ENCODE results near the gene DOCK4. TPM values are rescaled to one million over a fixed set of nuclear protein-coding genes. Genes with fewer than 3 reads are reported as not detected.

Gene DOCK4
- total and polyA plus RNA-seq, 2 of the 8 experiments (the other 6 are each of a cell fraction or from before 2014, with no cell fraction given): 5.1 to 23.6 TPM

DNA sequence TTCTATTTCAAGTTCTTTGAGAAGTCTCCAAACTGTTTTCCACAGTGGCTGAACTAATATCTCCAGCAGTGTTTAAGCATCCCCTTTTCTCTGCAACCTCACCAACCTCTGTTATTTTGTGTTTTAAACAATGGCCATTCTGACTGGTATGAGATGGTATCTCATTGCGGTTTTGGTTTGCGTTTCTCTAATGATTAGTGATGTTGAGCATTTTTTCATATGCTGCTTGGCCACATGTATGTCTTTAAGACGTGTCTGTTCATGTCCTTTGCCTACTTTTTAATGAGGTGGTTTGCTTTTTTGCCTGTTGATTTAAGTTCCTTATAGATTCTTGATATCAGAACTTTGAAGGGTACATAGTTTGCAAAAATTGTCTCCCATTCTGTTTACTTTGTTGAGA lies 487.3 kb downstream of the DOCK4 start:
- no peak overlapping the region for H2AK5ac ChIP-seq (ENCODE audit: low read depth, low read length)
- no peaks in the 10 kb centered on the region for H3K79me1 ChIP-seq (ENCODE audit: low read depth, low read length)
- H2BK20ac ChIP-seq (ENCODE audit: low read length): no peak overlapping the region
- H2AFZ ChIP-seq (ENCODE audit: low read length): no peak overlapping the region
- no peaks in the 10 kb centered on the region for H3K36me3 ChIP-seq (ENCODE audit: control insufficient read depth in 2 of 4, insufficient read depth in 4 of 4, low read length in 3 of 4)
- H3K23me2 ChIP-seq (ENCODE audit: low read depth, low read length): no peaks in the 10 kb centered on the region
- CTCF ChIA-PET (ENCODE audit: partially characterized antibody): interaction anchor here (0.6 to 1.1 kb wide), 2 partner anchors 17 to 20 kb away, joined by 3 read pairs; no protein-coding TSS in a partner anchor
- no peak overlapping the region for H3K27ac ChIP-seq (ENCODE audit: low read depth, low read length)
- H3K4me1 ChIP-seq (replicated peaks in 1 of 4; ENCODE audit: control insufficient read depth in 3 of 4, insufficient read depth in 4 of 4, low read length in 3 of 4): no peaks in the 10 kb centered on the region
- no peak overlapping the region for H4K8ac ChIP-seq (ENCODE audit: extremely low read depth, insufficient read depth, low read length)
- H4K20me1 ChIP-seq (replicated peaks in 1 of 2; ENCODE audit: control insufficient read depth in 1 of 2, insufficient read depth in 2 of 2, low read length in 2 of 2): no peaks in the 10 kb centered on the region
- H2BK12ac ChIP-seq (ENCODE audit: low read depth, low read length): no peak overlapping the region
- POLR2A ChIA-PET (ENCODE audit: partially characterized antibody): no interaction called here
- H2BK5ac ChIP-seq (ENCODE audit: low read depth, low read length): no peak overlapping the region
- H3K14ac ChIP-seq (ENCODE audit: insufficient read length): no peak overlapping the region
- no peak overlapping the region for H3K4me3 ChIP-seq (ENCODE audit: extremely low read depth in 1 of 4, insufficient read depth in 2 of 4, low read depth in 3 of 4, low read length in 4 of 4)
- peaks cover 11% of the 10 kb centered on the region in 2 experiments for H3K9me3 ChIP-seq (ENCODE audit: insufficient read depth in 2 of 2, low read depth in 1 of 2, low read length in 1 of 2)
- no peak overlapping the region for H3K4me2 ChIP-seq (ENCODE audit: insufficient read depth in 1 of 2, low read depth in 2 of 2, low read length in 2 of 2)
- H3K18ac ChIP-seq (ENCODE audit: extremely low read depth, low read length): no peak overlapping the region
- H2BK15ac ChIP-seq (ENCODE audit: low read length): no peak overlapping the region
- no peak for DNase-seq (ENCODE audit: low read depth in 1 of 2, low spot score in 2 of 2)
- 92% methylated on average over 3 of the region's 3 CpGs; no CpG with 5 or more reads in 1 of the 2 experiments for WGBS, 2 experiments (ENCODE audit: extremely low coverage in 1 of 2, insufficient coverage in 1 of 2, insufficient read length in 1 of 2, insufficient replicate concordance in 2 of 2, low coverage in 1 of 2, low lambda C conversion rate in 2 of 2, missing lambda C conversion rate in 1 of 2)
- no peak overlapping the region for H3K23ac ChIP-seq (ENCODE audit: insufficient read length)
- no peak overlapping the region for H3K9ac ChIP-seq (replicated peaks in 1 of 4; ENCODE audit: extremely low read depth in 1 of 4, low read depth in 3 of 4, low read length in 3 of 4)
- no peak for TF ChIP-seq CBX5 (IDR thresholded peaks at IDR 0.05; ENCODE audit: low read depth, low read length)
- no peak for TF ChIP-seq YY1 (IDR thresholded peaks at IDR 0.05; ENCODE audit: low read depth, low read length)
- TF ChIP-seq BRCA1 (IDR thresholded peaks at IDR 0.05; ENCODE audit: low read depth, low read length): no peak
- TF ChIP-seq SRF (IDR thresholded peaks at IDR 0.05; ENCODE audit: low read depth, low read length): no peak
- no peak for TF ChIP-seq CEBPB (IDR thresholded peaks at IDR 0.05; ENCODE audit: low read depth, low read length)
- TF ChIP-seq CREB1 (IDR thresholded peaks at IDR 0.05): no peak
- no peaks in the 10 kb centered on the region for H3K27me3 ChIP-seq (replicated peaks in 1 of 4; ENCODE audit: control insufficient read depth in 3 of 4, extremely low read depth in 1 of 4, insufficient read depth in 3 of 4, low read length in 3 of 4)
- H3K56ac ChIP-seq (replicated peaks; ENCODE audit: insufficient read length, low read depth, low read length): no peak overlapping the region
- no peak overlapping the region for H4K5ac ChIP-seq (ENCODE audit: insufficient read length, low read depth, low read length)
- no peak overlapping the region for H4K91ac ChIP-seq (replicated peaks; ENCODE audit: insufficient read length, low read length)
- no peak overlapping the region for H2BK120ac ChIP-seq (replicated peaks; ENCODE audit: low read depth, low read length)
- no peak for FAIRE-seq
- H3K79me2 ChIP-seq (ENCODE audit: control insufficient read depth in 1 of 2, insufficient read depth in 2 of 2, low read length in 2 of 2): no peaks in the 10 kb centered on the region
- H3K4ac ChIP-seq (replicated peaks; ENCODE audit: insufficient read length, low read depth, low read length): no peak overlapping the region

Data from H1 (cell line).